ENCODE data around the gene ATP13A1.
A peak's percentile ranks its signal among the peaks of the same experiment; 100 is the strongest.
"Not testable (repeated sequence)": the region's sequence is repeated elsewhere in the genome, so short reads cannot be mapped to it uniquely, and the experiment has no call there.

ATP13A1 gene

DNA sequence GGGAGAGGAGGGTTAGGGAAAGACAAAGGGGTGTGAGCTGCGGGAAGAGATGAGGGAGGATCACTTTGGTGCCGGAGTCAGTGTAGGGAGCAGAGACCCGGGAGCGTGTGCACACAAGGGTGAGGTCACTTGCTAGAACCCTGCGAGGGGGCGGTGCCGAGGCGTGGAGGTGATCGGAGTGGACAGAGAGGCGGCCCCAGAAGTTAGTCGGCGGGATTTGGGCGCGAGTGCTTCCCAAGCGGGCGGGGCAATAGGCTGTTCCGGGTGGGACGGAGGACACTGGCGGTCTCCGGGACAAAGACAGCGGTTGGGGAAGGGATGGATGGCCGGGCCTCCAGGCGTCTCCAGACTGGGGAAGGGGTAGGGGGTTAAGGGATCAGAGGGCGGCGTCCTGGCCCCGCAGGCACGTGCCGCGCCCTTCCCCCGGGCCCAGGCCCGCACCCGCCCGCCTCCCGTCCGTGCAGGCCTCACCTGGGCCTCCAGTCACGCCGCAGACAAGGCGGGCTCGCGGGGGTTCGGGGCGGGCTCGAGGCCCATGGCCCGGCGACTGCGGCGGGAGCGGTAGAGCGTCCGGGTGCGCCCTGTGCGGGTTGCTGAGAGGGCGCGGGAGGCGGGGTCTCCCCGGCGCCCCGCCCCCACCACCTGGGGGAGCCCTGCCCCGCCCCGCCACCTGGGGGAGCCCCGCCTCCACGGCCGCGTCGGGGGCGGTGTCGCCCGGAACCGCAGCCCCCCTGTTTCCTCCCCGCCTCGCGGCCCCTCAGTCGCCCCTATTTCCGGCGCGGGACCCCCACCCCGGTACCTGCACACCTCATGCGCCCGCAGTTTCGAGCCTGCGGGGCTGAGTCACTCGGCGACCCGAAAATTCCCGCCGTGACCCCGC is 35.6 kb downstream of the ATP13A1 start, which contains the start of gene LPAR2:
Gene LPAR2 (minus strand): TSS at position 600 of the 880 bp plus-strand sequence. CDS start 945 bp downstream, outside the sequence.
- Histone ChIP-seq H3K4me3 (peak within 1 kb of the TSS; percentile 46 to 72 (median 68)), H3K27ac (peak within 1 kb of the TSS in 20 of 21 experiments; percentile 62 to 94 (median 86))

DNA sequence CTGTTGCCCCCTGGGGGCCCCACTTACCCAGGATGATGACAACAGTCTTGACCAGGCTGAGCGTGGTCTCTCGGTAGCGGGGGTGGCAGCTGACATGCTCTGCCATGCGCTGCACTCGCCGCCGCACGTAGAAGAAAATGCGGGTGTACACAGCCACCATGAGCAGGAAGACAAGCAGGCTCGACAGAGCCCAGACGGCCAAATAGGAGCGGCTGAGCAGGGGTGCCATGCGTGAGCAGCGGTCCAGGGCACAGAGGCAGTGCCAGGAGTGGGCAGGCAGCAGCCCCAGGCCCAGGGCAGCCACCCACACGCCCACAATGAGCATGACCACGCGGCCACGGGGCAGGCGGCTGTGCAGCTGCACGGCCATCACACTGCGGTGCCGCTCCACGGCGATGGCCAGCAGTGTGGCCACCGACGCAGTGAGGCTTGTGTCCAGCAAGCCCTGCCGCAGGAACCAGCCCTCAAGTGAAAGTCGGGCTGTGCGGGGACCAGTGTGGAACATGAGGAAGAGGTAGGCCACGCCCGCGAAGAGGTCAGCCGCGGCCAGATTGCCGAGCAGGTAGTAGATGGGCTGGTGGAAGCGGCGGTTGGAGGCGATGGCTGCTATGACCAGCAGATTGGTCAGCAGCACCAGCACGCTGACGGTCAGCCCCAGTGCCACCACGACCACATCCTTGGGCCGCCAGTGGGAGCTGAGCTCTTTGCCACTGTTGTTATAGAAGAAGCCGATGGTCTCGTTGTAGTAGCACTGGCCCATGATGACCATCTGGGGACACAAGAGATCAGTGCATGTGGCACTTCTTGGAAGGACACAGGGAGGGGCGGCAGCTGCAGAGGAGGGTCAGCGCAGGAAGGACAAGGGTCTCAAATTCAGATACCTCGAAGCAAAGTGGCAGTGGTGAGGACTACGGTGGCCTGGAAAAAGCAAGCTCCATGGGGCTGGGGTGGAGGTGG is 36.7 kb downstream of the ATP13A1 start:
- H3K27ac ChIP-seq = peak overlapping the region in 9 of 21 experiments; percentile 80 to 91 (median 86)
- H3K4me3 ChIP-seq = peak overlapping the region in 6 of 7 experiments; percentile 46 to 72 (median 69)

DNA sequence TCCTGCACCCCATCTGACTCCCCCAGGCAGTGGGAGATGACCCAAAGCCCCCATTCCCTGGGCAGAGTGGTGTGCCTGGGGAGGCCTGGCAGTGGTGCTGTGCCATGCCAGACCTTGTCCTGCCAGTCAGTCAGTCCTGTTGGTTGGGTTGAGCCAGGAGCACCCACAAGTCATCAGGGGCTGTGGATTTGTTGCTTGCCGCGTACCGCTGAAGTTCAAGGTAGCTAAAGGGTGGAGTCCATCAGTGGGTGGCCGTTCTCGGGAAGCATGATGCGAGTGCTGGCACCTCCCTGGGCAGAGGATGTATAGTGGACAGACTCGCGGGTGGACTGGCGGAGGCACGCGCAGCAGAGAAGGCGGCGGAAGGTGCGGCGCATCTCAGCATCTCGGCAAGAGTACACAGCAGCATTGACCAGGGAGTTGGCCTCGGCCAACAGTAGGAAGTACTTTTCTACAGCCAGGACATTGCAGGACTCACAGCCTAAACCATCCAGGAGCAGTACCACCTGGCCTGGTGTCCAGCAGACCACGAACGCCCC is 39.4 kb downstream of the ATP13A1 start:
- Histone ChIP-seq H3K4me3 (no peak overlapping the region), H3K27ac (no peak overlapping the region)

DNA sequence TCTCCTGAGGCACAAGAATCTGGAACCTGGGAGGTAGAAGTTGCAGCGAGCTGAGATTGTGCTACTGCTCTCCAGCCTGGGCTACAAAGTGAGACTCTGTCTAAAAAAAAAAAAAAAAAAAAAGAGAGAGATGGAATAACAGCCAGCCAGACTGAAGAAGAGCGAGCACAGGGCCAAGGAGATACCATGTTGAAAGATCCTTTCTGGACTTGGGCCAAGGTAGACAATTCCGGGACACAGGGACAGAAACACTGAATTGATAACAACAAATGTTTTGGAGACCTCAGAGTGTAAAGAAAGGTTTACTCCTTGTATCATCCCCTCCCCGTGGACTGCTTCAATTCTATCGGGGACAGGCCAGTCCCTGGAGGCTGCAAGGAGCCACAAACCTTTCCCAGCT is 40.1 kb downstream of the ATP13A1 start:
- H3K27ac ChIP-seq = no peak overlapping the region
- H3K4me3 ChIP-seq = no peak overlapping the region

DNA sequence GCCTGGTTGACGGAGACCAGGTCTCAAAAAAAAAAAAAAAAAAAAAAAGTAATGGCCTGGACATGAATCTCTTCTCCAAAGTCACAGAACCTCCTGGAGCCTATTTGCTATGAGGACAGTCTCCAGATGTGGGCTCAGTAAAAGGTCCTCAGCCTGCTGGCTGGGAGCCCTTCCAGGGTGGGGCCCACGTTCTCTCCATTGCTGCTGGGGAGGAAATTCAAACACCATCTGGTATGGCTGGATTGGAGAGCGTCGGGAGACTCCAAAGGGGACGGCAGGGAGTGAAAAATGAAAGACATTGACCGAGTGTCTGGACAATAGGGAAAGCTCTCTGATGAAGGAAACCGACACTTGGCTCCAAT is 43.6 kb downstream of the ATP13A1 start:
- Histone ChIP-seq H3K27ac (no peak overlapping the region), H3K4me3 (no peak overlapping the region)

DNA sequence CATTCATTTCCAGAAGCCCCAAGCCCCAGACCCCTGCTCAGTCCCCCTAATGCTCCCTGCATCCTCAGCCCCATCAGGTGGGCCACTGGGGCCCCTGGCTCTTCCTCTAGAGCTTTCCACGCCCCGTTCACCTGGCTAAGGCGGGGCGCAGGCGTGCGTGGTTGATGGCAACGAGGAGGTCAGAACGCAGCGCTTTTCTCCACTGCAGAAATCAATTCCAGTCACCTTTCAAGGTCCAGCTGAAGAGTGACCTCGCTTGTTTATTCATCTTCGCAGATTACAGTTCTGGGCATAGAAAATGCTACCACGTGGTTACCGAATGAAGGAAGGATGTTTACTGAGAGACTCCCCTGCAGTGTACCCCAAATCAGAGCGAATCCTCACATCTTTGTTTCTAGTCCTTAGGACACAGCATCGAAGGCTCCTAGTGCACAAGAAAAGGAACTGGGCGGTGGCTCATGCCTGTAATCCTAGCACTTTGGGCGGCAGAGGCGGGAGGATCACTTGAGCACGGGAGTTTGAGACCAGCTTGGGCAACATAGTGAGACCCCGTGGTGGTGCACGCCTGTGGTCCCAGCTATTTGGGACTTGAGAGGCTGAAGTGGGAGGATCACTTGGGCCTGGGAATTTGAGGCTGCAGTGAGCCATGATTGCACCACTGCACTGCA is 44.2 kb downstream of the ATP13A1 start:
- Histone ChIP-seq H3K4me3 (peak overlapping the region in 6 of 7 experiments; percentile 27 to 63 (median 48)), H3K27ac (peak overlapping the region in 3 of 21 experiments; percentile 2 to 62 (median 14))

DNA sequence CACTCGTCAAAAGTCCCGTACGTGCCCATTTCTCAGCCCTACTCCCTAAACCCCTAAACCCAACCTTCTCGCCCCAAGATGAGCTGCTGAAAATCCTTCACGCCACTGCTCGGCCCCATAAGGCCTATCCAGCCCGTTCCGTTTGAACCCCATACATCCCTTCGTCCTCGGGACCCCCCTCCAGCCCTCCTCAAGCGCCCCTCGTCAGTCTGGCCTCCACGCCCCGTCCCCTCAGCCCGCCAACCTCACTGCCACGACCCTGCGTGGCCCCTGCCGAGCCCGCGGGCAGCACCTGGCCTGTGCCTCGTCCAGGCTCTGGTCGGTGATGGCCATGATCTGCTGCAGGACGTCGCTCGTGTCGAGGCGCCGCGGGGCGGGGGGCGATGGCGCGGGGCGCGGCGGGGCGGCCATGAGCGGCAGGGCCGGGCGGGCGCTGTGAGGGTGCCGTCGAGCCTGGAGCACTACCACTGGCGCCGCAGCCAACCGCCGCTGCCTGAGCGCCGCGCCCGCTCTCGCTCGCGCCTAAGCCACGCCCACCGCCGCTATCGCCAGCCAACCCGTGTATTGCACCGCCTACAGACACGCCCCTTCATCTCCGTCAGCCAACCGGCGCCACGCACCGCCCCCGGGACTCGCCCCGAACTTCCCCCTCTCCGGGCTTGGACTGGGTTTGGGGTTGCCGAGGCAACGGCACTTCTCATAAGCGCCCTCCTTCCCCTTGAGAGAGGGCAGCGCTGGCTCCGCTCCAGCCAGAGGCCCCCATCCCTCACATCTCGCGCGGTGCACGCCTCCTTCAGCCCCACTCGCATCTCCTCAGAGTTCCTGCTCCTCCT is 45.0 kb downstream of the ATP13A1 start, which contains the start of gene PBX4:
Gene PBX4 (minus strand): TSS at position 469 of the 833 bp plus-strand sequence. CDS start 58 bp downstream, at position 411.
- peak within 1 kb of the TSS in 15 of 21 experiments; percentile 18 to 79 (median 56) for H3K27ac ChIP-seq
- H3K4me3 ChIP-seq = peak within 1 kb of the TSS; percentile 27 to 63 (median 44)

DNA sequence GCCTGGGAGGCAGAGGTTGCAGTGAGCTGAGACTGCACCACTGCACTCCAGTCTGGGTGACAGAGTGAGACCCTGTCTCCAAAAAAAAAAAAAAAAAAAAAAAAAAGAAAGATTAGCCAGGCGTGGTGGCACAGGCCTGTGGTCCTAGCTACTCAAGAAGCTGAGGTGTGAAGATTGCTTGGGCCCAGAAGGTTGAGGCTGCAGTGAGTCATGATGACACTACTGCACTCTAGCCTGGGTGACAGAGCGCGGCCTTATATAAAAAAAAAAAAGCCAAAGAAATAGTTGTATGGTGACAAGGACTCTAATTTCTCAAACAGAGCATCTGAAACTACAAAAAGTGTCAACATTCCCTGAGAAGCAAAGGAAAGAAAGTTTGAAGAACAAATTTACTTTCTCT is 48.4 kb downstream of the ATP13A1 start:
- H3K4me3 ChIP-seq = no peak overlapping the region
- peak overlapping the region in 1 of 21 experiments; percentile 58 for H3K27ac ChIP-seq

DNA sequence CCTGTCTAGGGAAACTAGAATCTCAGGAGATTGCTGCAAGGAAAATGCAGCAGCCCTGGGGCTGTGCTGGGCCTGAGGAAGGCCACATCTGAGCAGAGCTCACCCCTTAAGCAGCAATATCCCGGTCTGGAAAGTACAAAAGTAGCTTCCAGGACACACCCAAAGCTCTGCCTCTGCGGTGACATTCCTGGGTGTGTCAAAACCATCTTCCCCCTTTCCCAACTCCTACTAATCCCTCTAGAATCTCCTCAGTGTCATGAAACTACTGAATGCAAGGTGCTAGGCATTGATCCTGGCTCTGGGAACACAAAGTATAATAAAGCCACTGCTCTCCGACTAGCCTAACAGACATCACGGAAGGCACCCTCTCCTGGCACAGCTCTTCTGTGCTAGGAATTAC is 50.0 kb downstream of the ATP13A1 start:
- H3K4me3 ChIP-seq = no peak overlapping the region
- peak overlapping the region in 5 of 21 experiments; percentile 3 to 50 (median 49) for H3K27ac ChIP-seq

DNA sequence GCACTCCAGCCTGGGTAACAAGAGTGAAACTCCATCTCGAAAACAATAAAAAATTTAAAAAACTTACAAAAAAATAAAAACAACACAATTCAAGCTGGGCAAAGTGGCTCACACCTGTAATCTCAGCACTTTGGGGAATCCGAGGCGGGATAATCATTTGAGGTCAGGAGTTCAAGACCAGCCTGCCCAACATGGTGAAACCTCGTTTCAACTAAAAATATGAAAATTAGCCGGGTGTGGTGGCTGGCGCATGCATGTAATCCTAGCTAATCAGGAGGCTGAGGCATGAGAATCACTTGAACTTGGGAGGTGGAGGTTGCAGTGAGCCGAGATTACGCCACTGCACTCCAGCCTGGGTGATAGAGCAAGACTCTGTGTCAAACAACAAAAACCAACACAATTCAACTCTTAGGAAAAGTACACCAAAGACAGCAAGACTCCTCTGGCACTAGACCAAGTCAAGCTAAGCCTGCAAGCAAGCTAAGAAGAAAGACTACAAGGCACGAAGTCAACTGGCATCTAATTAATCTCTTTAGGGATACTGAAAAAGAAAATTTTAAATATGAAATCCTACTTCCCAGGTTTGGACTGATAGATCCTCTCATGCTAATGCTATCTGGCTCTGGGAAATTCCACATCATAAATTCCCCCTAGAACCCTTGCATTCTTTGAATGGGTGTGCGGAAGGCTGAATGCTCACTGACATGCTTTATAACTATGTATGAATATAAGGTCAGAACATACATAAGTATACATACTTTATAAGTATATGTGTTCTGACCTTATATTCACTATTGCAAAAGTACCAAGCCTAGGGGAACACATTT is 52.9 kb downstream of the ATP13A1 start:
- Histone ChIP-seq H3K4me3 (no peak overlapping the region), H3K27ac (no peak overlapping the region)

DNA sequence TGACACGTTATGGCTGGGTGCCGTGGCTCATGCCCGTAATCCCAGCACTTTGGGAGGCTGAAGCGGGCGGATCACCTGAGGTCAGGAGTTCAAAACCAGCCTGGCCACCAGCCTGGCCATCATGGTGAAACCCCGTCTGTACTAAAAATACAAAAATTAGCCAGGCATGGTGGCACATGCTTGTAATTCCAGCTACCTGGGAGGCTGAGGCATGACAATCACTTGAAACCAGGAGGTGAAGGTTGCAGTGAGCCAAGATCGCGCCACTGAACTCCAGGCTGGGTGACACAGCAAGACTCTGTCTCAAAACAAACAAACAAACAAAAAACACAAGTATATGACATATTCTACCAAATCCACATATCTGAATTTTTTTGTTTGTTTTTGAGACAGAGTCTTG is 56.8 kb downstream of the ATP13A1 start:
- peak overlapping the region in 8 of 21 experiments; percentile 26 to 74 (median 48) for H3K27ac ChIP-seq
- not testable (repeated sequence) for H3K4me3 ChIP-seq

DNA sequence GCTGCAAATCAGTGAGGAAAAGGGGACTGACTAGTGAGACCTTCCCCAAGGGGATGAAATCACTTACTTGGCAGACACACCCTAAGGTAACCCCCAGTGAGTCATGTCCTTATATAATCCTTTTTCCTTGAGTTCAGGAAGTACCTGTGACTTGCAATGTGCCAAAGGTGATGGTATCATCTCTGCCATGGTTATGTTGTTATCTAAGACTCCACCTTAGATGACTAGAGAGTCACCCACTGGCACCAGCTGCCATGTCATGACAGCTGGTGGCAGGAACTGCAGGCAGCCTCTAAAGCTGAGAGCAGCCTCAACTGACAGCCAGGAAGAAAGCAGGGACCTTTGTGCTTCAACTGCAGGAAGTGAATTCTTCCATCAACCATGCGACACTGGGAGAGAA is 57.5 kb downstream of the ATP13A1 start:
- no peak overlapping the region for H3K4me3 ChIP-seq

DNA sequence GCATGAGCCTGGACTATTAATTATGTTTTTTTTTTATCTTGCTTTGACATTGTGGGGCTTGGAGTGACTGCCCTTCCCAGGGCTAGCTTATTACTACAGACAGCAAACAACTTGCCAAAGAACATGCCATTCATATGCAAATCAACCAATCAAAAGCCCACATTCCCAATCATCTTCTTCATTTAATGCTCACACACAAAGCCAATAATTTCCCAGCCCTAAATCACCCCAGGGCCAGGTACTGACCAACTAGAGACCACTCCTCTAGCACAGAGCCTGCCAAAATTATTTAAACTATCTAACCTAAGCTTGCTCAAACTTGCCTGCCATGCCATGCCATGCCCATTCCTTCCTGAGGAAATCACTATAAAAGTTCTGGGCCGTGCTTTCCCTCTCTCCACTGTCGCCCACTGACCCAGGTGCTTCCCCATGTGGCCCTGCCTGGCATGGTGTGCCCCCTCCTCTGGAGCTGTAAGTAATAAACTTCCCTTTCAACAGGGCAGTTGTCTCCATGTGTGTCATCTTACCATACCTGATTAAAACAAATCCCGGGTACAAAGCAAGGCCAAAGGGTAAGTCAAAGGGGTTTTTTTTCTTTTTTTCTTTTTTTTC is 60.7 kb downstream of the ATP13A1 start:
- H3K4me3 ChIP-seq = no peak overlapping the region
- H3K27ac ChIP-seq = peak overlapping the region in 10 of 21 experiments; percentile 6 to 94 (median 56)

More for the DNA sequence above, 57.5 kb downstream of the ATP13A1 start:
- H3K27ac ChIP-seq = peak overlapping the region in 10 of 21 experiments; percentile 4 to 74 (median 38)

DNA sequence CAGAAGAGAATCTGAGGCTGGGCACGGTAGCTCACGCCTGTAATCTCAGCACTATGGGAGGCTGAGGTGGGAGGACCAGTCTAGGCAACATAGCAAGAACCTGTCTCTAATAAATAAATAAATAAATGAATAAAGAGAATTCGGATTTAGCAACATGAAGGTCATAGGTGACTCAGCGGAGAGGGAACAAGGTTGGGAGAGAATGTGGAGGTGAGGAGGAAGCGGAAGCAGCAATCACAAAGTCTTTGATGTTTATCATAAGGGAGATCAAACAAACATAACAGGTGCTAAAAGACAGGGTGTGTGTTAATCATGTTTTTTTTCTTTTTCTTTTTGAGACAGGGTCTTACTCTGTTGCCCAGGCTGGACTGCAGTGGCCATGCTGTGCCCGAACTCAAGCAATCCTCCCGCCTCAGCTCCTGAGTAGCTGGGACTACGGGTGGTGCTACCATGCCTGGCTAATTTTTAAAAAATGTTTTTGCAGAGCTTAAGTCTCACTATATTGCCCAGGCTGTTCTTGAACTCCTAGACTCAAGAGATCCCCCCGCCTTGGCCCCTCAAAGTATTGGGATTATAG is 61.3 kb downstream of the ATP13A1 start:
- Histone ChIP-seq H3K27ac (peak overlapping the region in 9 of 21 experiments; percentile 46 to 94 (median 56)), H3K4me3 (no peak overlapping the region)

DNA sequence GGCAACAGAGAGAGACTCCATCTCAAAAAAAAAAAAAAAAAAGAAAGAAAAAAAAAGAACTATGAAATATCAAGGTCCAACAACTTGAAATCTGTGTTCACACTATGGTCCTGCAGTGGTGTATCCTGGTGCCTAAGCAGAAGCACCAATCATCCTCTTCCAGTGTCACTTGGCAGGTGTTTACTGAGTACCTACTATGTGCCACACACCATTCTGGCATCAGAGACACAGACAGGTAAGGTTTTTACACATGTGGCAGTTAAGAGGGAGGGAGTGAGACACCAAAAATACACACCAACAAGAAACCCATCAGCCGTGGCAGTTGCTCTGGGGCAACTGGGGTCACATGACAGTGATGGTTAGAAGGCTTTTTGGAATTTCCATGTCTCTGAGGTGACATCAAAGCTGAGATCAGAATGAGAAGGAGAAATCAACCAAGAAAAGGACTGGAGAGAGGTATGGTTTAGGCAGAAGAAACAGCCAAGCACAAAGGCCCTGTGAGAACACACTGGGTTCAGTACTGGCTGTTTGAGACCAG is 62.6 kb downstream of the ATP13A1 start:
- no peak overlapping the region for H3K4me3 ChIP-seq
- H3K27ac ChIP-seq = peak overlapping the region in 7 of 21 experiments; percentile 13 to 94 (median 53)
